Measurements from ENCODE around the gene CHCHD3. TPM values are rescaled to one million over a fixed set of nuclear protein-coding genes. Genes with fewer than 3 reads are reported as not detected.
A peak's percentile ranks its signal among the peaks of the same experiment; 100 is the strongest.

The CHCHD3 gene
- total and polyA plus RNA-seq, 9 of the 15 experiments (the other 6 are each of a cell fraction or from before 2014, with no cell fraction given) = 66.2 to 279 (median 204) TPM

- TF ChIP-seq MGA (IDR thresholded peaks at IDR 0.05) = no peak
- peak; percentile 98 for TF ChIP-seq BMI1 (IDR thresholded peaks at IDR 0.05; ENCODE audit: low read length)
- TF ChIP-seq ZC3H4 (CRISPR knock-in tag; IDR thresholded peaks at IDR 0.05; ENCODE audit: borderline replicate concordance) = no peak
- TF ChIP-seq ZNF695 (CRISPR knock-in tag; IDR thresholded peaks at IDR 0.05) = 0 out of 2 replicates have a peak, but pooled peaks have one; percentile 60
- no peak for TF ChIP-seq ZNF274 (IDR thresholded peaks at IDR 0.05; ENCODE audit: borderline replicate concordance, low read depth, low read length)
- no peak for TF ChIP-seq ATF3 (IDR thresholded peaks at IDR 0.05)
- TF ChIP-seq ATF3 (CRISPR knock-in tag; conservative IDR thresholded peaks at IDR 0.05) = peak; percentile 74; the same call in 1 of the 2 replicates
- TF ChIP-seq ATF4 (CRISPR knock-in tag; IDR thresholded peaks at IDR 0.05) = 0 out of 2 replicates have a peak, but pooled peaks have one; percentile 38
- TF ChIP-seq POLR2AphosphoS2 (IDR thresholded peaks at IDR 0.05; ENCODE audit: low read length) = peak; percentile 81; the same call in 1 of the 2 replicates
- TF ChIP-seq CHD4 (IDR thresholded peaks at IDR 0.05; ENCODE audit: insufficient read depth, insufficient replicate concordance, low read depth, low read length, poor library complexity, severe bottlenecking) = no peak
- TF ChIP-seq EHMT2 (IDR thresholded peaks at IDR 0.05) = no peak
- TF ChIP-seq HDAC6 (IDR thresholded peaks at IDR 0.05; ENCODE audit: low read depth, low read length) = no peak; the same call in 1 of the 2 replicates
- peak; percentile 70; the same call in 1 of the 2 replicates for TF ChIP-seq BRD4 (IDR thresholded peaks at IDR 0.05)
- TF ChIP-seq SMAD4 (CRISPR knock-in tag; conservative IDR thresholded peaks at IDR 0.05) = peak; percentile 63; the same call in 1 of the 2 replicates
Observed at GRCh38 chr7:133081599-133082389, at the start of gene CHCHD3 (continued).

All from K562 (cell line).